ENCODE measurements around the gene UQCR10.
A peak's percentile ranks its signal among the peaks of the same experiment; 100 is the strongest.

UQCR10 gene

DNA sequence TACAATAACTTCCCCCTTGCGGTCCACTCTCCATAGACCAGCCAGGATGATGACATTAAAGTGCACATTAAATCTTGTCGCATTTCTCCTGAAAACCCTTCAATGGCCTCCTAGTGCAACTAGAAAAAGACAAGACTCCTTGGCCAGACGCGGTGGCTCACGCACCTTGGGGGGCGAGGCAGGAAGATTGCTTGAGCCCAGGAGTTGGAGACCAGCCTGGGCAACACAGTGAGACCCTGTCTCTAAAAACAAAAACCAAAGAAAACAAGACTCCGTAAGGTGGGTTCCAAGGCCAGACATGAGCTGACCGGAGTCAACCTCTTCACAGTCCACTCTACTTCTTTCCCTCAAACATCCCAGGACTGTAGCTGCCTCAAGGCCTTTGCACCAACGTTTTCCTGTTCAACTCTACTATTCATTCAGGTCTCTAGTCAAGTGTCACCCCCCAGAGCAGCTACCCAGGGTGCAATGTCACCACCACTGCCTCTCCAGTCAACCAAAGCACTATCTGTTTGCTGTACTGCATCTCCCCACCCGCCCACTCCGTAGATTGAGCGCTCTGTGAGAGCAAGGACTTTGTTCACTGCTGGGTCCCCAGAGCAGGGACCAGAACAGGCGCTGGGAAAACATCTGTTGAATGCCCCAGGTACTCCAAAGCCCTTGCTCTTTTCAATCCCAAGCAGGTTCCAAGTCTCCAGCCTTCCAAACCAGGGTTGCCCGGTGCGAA, 1.1 kb upstream of the UQCR10 start:
- DNase-seq = peak in 2 of 5 experiments; percentile 5 to 48

GRCh38 chr22:29766632-29767170, 468 bp upstream of the UQCR10 start, which contains the start of gene ZMAT5:
ZMAT5 (minus strand) TSS chr22:29767007; CDS start chr22:29748544, 18,463 bp downstream.
- peak; percentile 73 to 98 (median 89) for DNase-seq

DNA sequence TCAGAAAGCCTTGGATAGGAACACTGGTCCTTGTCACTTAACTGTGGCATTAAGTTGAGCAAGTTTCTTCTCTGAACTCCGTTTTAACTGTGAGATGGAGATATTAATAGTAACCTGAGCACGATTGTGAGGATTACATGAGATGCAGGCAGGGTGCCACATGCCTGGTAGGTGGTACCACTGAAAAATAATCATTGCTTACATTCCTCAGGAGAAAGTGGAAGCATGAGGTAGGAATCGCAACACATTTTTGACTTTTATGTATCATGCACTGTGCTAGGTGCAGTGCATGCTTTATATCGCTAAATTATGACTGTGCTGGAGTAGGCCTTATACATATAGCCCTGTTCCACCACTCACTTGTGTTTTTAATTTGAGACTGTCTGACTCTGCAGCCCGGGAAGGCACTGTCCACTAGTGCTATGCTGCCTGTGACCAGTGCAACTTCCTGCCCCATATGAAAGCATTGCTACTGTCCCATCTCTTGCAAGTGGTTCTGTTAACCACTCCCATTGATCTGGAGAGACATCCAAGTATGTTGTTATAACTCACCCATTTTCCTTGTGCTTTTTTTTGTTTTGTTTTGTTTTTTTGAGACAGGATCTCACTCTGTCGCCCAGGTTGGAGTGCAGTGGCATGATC, 1.0 kb downstream of the UQCR10 start:
- no peak for DNase-seq

DNA sequence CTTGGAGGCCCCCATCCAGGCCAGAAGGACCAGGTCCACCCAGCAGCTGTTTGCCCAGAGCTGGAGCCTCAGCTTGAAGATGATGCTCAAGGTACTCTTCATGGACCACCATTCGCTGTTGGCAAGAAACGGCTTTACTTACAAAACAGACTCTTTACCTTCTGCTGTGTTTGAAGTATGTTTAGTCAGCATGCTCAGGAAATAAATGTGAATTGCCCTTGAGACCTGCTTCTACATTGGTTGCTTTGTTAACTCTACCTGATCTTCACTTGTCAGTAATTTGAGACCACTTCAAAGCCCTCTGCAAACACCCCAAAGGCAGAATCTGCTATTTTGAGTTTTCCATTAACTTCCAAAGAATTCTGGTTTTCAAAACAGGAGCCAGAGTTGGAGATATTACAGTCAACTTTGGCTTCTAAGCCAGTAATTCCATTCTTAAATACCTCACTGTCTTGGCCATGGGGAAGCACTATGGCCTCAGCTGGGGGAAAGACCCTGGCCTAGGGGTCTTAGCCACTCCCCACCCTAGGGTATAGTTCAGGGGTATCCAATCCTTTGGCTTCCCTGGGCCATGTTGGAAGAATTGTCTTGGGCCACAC, 2.7 kb downstream of the UQCR10 start:
- DNase-seq = no peak

- no peak for DNase-seq
Measured at GRCh38 chr22:29772170-29772641, 5.0 kb downstream of the UQCR10 start.

DNA sequence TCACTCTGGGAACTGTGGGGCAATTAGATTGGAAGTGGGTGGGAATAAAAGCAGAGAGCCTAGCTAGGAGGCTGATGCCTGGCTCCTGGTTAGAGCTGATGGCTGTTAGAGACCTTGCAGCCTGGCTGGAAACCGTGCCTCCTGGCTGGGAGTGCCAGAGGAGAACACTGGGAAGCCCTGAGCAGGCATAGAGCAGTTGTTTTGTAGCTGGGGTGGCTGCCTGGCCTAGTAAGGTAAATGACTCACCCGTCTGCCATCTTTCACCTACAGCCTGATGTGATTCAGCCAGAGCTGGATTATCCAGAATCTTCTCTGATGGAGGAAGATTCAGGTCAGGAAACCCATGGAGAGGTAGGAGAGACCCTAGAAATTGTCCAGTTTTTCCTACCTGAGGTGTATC, 6.1 kb downstream of the UQCR10 start:
- DNase-seq = no peak

GRCh38 chr22:29780220-29780619, 13.1 kb downstream of the UQCR10 start:
- no peak for DNase-seq

DNA sequence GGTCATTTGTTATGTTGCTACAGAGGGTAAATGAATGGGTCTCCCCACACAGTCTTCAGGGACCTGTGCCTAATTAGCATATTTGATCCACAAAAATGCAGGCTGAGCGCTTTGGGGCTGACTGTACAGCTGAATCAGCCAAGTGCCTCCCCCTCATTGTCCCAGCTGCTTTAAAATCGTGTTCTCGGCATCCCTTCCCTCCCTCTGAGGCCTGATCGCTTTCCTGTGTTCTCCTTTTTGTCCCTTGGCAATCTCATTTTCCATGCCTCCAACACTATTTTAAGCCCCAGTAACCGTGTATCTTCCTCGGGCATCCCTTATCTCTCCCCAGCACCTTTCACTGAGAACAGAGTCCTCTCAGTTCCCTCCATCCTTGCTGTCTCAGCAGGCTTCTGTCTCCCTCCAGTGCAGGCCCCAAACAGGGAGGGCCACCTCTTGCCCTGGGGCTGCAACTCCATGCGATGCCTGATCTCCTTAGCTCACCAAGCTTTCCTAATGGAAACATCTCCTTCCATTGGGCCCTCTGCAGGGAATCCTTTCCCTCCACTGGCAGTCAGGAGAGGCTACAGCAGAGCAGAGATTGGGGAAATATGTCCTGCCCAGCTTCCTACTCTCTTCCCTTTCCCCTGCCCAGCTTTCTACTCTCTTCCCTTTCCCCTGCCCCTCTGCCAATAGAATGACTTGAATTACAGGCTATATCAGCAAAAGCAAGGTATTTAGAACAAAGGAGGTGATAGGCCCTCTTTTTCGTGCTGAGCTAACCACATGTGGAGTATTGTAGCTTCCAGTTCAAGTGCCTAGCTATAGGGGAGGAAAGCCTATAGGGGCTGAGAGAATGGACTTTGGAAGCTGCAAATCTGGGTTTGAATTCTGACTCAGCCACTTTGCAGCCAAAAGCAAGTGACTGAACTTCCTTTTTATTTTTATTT, 13.8 kb downstream of the UQCR10 start:
- no peak for DNase-seq

DNA sequence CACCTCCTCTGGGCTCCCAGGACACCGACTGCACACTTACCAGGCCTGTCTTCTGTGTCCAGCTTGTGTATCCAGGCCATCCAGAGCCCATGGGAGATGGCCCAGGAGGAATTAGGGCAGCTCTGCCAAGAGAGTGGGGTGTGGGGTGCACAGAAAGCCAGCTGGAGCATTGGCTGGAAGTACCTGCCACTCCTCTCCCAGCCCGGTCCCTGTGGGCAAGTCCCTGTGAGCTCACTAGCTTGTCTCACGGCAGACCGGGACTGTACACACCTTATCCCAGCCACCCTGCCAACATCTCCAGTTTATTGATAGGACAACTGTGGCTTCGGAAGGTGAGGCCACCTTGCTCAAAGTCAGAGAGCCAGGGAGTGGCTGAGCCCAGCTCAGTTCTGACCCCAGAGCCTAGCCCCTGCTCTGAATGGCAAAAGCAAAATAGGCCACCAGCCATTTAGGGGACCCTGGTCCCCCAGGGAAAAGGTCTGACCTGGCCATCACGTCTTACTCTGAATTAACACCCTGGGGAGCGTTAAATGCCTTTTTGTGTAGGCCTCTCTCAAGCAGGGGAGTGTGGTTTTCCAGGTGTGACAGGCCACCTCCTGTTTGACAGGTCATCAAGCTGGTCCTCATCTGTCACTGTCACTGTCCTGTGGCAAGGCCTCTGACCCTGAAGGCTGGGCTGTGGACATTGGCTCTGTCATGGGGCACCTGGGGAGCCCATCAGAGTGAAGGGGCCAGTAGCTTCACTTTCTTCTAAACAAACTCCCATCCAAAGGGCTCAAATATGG, 15.1 kb downstream of the UQCR10 start:
- no peak for DNase-seq

DNA sequence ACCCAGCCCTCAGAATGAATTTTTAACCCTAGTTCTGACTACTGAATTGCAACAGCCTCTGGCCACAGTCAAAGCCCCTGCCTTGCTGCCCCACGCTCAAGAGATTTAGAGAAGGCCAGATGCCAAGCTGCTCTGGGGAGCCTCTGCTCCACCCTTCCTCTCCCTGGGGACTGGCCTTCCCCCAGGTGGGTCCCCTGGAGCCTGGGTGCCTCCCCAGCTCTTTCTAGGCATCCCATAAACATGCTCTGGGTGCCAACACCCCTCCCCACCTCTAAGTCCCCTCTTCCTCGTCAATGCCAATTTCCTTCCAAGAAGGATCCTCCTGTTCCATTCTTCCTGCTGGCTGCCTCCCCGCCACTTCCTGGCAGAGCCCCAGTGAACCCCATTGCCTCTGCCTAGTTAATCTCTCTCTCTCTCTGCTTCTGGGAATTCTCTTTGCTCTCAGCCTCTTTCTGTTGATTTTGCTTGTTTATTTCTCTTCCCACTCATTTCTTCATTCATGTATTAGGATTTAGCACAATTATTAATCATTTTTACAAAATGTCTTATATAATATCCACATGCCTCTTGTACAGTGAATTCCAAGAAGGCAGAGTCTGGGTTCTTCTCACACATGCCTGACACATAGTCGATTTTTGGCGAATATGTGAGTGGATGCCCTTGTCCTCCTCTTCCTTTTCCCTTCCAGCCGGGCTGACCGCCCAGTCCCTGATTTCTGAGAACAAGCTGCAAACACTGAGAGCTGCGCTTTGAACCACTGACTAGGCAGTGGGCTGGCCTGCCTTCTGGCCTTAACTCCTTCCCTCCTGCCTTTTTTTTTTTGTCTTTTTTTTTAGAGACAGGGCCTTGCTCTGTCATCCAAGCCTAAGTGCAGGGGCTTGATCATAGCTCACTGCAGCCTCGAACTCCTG, 17.5 kb downstream of the UQCR10 start:
- DNase-seq = no peak

GRCh38 chr22:29786031-29786430, 18.9 kb downstream of the UQCR10 start:
- no peak for DNase-seq

DNA sequence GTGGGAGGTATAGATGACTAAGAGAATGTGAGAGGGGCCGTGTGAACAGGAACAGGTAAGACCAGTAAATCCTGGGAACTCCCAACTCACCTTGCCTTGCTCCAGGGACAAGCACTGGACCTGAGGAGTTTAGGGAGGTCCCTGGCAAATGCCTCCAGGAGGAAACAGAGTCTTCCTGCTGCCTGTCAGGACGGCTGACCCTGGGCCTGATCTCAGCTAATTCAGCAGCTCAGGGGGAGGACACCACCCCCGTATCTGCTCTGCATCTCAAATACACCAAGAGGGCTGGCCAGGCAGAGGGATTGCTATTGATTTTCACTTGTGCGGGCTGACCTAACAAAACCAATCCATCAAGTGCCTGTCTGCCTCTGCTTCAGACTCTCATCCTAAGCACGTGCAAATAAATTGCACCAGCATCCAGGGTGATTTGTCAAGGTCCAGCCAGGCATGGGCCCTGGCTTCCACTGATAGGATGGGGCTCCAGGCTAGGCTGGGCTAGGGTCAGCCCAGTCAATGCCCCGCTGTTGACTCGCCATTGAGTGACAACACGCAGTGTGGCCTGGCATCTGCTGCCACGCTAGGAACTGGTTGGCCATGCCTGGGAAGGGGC, 20.3 kb downstream of the UQCR10 start:
- DNase-seq = no peak

- DNase-seq = no peak
Measured at GRCh38 chr22:29788339-29789279, 21.4 kb downstream of the UQCR10 start.

- no peak for DNase-seq
Measured at GRCh38 chr22:29790061-29790460, 22.9 kb downstream of the UQCR10 start.

- no peak for DNase-seq
Measured at GRCh38 chr22:29793396-29793795, 26.2 kb downstream of the UQCR10 start.

DNA sequence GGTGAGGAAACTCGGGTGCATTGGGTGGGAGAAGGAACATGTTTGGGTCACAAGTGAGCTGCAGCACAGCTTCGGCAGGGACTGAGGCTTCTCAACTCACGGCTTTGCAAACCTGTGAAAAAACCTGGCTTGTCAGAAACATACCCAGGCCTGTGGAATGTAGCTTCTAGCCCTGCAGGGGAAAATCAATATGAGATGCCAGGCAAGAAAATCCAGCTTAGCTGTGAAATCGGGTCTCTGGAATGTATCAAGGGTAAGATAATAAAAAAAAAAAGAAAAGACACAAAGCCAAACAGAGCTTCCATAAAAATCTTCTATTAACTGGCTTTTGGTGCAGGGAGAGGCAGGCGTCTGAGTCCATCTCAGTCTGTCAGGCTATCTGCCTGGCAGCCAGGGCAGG, 28.5 kb downstream of the UQCR10 start:
- no peak for DNase-seq

DNA sequence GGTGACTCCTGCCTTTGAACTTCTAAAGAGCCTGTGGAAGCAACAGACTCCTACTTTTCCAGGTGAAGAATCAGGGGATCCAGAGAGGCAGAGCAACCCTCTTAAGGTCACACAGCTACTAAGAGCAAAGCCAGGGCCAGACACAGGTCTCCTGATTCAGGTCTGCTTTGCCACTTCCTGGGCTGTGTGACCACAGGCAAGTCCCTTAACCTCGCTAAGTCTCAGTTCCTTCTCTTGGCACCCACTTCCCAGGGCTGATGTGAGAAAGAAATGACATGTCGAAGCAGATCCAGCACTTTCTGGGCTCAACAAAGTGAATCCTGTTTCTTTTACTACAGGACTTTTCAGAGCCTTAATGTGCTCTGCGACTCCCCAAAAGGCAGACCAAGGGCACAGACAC, 30.2 kb downstream of the UQCR10 start:
- peak in 1 of 5 experiments; percentile 52 for DNase-seq

- no peak for DNase-seq
Measured at GRCh38 chr22:29798318-29798717, 31.1 kb downstream of the UQCR10 start.

- DNase-seq = no peak
Measured at GRCh38 chr22:29798801-29799200, 31.6 kb downstream of the UQCR10 start.
